NCI-H345 treated with DMSO at 0.1 percent for 48 hours (cell line): ENCODE results near the gene GPR17.

Source experiments
- DNase-seq: peaks from one replicate; lab custom pipeline; 2025; ENCODE audit not compliant: unreplicated experiment; lab: John Stamatoyannopoulos, UW

The GPR17 gene

DNA sequence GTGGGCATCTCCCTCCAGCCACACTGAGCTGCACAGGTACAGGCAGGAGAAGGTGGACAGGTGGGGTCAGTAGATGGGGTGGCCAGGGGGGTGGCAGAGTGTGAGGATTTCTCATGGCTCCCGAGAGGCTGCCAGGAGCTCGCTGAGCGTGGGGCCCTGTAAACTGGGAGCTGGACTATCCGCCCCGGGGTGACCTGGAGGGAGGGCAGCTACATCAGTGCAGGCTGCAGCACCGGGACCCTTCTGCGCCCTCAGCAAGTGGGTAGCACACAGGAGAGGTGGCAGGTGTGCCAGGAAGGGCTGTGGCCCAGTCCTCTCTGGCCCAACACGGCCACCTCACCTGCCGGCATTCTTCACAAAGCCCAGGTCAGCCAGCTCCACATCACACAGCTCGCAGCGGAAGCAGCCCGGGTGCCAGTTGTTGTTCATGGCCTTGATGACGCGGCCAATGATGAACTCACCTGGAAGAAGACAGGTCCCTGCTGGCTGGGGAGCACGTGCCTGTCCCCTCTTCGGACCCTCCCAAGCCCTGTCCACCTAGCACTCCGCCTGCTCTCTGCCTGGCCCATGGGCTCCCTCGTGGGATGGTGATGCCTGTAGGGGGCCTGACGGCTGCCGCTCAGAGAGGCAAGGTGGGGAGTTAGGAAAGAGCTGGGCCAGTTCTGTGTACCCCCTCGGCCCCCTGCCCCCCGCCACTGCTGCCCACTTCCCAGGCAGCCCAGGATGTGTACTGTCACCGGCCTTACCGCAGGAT lies 8.3 kb downstream of the GPR17 start:
- DNase-seq: no peak

DNA sequence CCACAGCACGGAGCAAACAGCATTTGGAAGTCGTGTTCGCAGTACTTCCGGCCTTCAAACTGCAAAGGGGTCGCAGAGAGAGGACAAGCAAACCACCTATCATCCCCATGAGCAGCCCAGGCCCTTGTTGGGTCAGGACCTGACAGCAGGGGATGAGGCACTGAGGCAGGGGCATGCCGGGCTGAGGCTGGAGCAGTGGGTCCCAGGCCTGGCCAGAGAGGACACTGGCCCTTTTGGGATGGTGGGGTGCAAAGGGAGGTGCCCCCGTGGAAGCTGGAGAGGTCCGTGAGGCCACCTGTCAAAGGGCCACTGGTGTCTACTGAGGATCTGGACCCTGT lies 8.9 kb downstream of the GPR17 start:
- no peak for DNase-seq

DNA sequence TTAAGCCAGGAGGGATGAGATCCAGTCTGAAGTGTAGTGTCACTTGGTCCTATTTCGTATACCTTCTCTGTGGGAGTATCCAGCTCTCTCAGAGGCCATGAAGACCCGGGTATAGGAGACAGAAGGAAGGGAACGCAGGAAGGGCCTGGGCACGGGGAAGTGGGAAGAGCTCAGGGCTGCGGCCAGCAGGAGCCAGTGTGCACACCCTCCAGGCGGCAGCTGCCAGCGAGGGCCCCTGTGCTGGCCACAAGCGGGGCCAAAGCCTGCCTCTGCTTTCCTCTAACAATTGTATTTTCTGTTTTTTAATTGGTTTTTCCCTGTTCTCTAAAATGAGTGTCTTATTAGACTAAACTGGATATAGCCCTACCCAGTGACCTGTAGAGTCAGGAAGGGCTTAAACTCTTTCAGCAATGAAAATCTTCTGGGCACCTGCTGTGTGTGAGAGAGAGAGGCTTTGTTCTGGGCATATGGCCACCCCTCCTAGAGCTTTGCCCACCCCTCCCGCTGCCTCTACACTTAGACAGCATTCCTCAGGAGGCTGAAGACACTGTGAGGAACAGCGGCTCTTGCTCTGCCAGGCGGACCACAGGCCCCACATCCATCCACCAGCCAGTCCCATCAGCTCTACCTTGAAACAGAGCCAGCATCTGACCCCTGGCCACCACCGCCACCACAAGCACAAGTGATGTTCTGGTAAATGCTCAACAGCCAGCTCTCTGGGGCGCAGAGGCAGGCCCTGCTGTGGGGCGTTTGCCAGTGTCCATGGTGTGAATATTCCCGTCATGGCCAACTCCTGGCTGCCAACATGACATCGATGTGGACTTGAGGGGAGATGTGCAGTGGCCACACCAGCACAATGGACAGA lies 9.5 kb downstream of the GPR17 start:
- DNase-seq: no peak

DNA sequence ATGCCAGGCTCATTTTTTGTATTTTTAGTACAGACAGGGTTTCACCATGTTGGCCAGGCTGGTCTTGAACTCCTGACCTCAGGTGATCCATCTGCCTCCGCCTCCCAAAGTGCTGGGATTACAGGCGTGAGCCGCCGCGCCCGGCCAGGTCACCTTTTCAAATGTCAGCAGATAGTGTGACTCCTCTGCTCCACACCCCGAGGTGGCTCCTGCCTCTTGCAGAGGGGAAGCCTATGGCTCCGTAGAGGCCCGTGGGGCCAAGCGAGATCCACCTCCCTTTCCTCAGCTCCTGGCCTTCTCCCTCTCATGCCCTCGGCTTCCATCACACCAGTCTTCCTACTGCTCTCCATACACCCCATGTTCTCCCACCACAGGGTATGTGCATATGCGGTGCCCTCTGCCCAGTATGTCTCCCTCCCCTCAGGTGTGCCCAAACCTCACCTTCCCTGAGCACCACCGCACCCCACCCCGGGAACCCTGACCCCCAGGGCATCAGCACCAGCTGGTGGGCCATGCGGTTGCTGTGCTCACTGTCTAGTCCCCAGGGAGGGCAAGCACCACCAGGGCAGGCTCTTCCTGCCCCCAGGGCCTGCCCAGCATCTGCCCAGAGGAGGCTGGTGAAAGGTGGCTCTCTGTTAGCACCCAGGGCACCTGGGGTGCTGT lies 10.7 kb downstream of the GPR17 start:
- DNase-seq: no peak

DNA sequence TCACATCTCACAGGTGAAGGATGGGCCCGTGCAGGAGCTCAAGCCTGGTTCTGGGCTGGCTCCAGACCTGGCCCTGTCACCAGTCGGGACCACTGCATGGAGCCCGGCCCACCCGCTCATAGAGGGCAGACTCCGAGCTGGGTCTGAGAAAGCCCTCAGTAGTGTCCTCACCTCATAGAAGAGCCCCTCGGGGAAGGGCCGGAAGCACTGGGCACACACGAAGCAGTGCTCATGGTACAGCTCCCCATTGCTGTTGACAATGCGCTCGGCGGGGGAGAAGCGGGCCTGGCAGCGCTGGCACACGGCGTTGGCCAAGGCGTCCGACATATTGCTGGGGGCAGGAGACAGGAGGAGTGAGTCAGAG lies 11.3 kb downstream of the GPR17 start:
- no peak for DNase-seq

DNA sequence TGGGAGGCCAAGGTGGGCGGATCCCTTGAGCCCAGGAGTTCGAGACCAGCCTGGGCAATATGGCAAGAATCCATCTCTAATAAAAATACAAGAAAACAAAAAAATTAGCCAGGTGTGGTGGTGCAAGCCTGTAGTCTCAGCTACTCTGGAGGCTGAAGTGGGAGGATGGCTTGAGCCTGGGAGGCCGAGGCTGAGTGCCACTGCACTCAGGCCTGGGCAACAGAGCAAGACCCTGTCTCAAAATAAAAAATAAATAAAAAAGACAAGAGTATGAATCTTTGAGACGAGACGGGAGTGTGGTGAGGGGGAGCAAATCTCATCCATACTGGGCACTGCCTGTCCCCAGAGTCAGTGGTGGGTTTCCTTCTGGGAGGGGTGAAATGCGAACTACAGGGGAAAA lies 12.2 kb downstream of the GPR17 start:
- DNase-seq: no peak

DNA sequence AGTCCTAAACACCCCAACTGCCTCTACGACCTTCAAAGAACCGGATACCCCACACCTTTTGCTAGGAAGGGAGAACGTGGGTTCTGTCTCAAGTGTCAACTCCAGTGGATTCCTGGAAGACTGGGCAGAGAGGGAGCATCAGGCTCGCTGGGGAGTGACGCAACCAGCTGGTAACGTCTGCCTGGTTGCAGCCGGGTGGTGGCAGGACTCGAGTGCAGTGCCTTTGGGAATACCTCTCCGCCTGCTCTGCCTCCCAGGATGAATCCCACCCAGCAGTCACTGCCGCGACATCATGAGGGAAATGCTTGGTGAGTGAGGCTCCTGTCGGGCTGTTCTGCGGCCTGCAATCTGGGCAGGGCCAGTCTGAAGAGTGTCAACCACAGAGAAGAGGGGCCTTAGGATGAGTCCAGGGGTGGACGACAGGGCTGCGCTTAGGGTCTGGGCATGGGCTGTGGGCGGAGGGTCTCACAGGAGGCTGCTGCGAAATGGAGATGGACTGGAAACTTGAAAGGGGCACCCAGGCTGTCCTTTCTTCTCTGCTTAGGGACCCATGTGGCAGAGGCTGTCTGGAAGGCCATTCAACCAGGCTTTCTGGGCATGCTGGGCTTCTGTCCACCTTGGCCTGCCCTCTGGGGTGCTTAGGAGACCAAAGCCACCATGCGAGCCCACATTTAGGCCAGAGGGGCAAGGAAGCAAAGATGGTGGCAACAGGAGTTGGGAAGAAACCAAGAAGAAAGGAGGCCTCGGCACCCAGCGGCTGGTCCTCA lies 12.9 kb downstream of the GPR17 start:
- DNase-seq: no peak

DNA sequence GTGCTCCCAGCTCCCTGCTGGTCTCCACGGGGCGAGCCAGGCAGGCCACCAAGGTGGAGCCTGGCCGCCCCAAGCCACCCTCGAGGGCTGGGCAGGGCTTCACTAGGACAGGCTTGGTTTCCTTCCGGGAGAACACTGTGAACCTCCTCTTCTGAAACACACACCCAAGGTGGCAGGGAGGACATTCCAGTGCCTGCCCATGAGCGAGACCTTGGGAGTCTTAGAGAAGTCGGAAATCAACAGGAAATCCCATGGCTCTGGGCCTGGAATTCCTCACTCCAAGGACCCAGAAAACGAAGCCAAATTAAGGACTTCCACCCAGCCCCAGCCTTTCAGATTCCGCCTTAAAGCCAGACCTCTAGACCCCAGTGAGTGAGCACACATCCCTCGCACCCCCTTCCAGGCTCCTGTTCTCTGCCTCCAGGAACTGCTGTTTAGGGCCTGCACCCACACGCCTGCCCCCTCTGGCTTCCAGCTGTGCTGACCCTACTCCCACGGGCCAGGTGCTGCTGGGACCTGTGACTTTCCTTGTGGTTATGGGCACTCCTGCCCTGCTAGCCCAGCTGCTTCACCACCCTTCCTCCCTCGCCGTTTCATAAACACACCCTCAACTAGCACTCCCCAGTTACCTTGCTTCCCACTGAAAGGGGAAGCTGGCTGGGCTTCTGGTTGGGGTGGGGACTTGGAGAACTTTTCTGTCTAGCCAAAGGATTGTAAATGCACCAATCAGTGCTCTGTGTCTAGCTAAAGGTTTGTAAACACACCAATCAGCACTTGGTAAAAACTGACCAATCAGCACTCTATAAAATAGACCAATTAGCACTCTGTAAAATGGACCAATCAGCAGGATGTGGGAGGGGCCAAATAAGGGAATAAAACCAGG lies 13.7 kb downstream of the GPR17 start:
- DNase-seq: no peak

DNA sequence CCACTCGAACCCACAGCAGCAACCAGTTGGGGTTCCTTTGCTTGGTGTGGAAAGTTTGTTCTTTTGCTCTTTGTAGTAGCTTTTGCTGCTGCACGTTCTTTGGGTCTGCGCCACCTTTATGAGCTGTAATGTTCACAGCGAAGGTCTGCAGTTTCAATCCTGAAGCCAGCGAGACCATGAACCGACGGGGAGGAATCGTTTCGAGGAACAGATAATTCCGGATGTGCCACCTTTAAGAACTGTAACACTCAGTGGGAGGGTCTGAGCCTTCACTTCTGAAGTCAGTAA lies 14.3 kb downstream of the GPR17 start:
- no peak for DNase-seq

DNA sequence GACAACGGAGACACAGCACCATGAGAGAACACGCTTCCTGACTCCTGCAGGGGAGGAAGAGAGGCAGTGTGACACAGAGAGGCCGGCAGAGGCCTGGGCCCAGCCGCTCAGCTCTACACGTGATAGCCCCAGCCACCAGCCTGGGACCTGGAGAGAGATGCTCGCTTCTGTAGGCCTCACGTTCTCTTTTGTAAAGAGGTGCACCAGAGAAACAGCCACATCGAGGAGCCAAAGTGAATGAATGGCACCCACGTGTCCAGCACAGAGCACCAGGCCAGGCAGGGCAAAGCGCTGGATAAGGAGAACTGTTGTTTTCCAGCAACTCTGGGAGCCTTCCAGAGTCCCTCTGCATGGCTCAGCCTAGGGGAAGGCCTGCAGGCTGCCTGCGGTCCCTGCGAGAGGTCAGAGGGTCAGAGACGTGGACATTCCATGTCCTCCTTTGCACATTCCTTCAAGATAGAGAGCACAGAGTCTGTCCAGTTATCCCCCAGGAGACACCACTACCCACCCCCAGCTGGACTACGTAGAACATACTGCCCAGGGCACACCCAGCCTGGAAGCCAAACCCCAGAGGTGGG lies 15.2 kb downstream of the GPR17 start:
- DNase-seq: no peak

DNA sequence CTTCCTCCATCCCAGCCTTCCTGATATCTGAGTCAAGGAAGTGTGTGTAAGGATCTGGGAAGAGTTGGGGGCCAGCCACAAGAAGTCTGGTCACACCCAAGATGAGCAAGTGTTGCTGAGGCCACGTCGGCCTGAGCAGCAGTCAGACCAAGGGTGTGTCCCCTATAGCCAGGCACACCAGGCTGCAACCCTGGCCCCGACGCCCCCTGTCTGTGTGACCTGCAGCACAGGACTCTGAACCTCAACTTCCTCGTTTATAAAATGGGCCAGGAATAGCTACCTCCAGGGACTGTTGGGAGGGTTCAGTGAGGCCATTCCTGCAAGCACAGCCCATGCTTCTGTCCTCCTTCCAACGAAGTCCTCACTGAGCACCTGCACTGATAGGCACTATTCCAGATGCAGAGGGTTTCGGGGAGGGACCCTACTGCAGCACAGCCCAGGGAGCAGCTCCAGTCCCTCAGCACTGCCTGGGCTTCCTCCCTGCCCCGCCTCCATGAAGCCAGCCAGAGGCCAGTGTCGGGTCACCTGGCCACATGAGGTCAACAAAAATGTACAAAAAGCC lies 16.1 kb downstream of the GPR17 start:
- DNase-seq: no peak

DNA sequence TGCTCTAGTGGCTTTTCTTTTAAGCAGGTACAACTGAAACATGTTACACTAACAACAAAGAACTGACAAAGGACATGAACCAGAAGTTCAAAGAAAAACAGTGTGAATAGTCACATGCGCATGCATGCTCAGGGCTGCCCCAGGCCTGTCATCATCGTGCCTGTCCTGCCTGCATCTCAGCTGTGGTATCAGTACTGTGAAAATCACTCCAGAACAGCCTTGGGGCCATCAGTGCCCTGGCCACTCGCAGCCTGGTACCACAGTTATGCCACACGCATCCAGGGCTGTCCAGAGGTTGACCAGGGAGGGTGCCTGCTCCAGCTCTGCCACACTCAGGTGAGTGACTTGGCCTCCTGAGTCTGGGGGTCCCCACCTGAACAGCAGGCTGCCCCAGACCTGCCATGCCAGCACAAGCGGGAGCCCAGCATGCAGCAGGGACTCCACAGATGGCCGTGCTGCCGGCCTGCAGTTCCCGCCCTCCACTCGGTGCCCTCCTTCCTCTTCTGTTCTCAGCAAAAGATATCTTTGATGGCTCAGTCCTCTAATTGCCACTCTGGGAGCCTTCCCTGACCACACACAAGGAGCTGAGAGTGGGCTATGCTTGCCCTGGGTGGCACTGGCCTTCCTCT lies 17.1 kb downstream of the GPR17 start:
- no peak for DNase-seq

DNA sequence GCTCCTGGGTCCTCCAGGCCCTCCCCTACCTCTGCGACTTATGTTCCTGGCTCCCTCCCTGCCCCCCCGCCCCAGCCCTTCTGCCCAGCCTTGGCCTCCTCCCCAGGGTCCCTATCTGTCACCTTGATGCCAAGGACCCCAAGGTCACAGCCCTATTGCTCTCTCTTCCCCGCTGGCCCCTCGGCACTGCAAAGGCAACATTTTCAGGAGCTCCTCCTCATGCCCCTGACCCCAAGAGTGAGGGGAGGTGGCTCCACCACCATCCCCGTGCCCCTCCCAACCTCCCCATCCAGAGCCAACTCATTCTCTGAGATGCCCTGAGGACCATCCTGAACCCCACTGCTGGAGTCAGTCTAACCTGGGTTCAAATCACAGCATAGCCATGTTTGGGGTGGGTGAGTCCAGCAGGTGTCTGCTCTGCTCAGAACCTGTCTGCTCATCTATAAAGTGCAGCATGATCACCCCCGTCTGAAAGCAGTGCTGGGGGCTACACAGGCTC lies 17.7 kb downstream of the GPR17 start:
- no peak for DNase-seq

DNA sequence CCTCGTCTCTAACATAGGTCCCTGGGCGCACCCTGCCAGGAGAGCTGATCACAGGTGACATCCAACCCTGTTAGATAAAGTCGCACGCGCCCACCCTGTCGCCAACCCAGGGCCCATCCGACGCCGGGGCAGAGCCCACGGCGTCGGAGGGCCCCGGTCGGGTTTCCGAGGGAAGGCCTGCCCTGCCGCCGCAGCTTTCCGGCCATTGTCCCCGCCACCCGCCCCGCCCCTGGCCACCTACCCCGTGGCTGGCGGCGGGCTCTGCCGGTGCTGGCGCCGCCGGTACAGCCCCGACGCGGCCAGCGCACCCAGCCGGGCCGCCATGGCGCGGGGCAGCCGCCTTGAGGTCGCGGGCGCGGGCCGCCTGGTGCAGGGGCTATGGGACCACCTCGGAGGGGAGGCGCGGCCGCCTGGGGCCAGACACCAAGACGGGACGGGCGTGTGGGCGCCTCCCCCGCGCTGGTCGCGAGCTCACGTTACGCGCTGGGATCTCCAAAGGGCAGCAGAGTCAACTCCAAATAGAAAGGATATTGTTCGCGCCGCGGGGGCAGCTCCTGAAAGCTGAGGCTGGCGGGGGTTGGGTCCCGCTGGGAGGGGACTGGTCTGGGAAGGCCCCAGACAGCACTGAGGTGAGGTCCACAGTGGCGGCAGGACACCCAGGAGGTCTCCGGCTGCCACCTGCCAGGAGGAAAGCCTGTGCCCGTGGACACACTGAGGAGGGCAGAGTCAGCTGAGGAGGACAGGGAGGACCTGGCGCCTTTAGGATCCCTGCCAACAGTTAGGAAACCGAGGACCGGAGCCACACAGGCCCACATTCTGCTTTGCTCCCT lies 18.3 kb downstream of the GPR17 start:
- DNase-seq: no peak

DNA sequence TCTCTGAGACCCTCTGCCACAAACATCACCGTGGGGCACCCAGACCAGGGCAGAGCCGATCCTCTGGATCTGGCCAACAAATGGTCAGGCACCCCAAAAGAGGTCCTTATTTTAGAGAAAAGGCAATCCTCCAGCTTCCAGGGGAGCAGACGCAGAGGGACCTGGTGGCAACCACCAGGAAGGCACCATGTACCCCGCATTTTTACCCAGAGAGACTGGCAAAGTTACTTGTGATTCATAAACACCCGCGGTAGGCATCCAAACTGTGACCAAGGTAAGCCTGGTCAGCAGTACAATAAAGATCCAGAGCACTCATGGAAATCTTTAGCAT lies 18.9 kb downstream of the GPR17 start:
- no peak for DNase-seq

DNA sequence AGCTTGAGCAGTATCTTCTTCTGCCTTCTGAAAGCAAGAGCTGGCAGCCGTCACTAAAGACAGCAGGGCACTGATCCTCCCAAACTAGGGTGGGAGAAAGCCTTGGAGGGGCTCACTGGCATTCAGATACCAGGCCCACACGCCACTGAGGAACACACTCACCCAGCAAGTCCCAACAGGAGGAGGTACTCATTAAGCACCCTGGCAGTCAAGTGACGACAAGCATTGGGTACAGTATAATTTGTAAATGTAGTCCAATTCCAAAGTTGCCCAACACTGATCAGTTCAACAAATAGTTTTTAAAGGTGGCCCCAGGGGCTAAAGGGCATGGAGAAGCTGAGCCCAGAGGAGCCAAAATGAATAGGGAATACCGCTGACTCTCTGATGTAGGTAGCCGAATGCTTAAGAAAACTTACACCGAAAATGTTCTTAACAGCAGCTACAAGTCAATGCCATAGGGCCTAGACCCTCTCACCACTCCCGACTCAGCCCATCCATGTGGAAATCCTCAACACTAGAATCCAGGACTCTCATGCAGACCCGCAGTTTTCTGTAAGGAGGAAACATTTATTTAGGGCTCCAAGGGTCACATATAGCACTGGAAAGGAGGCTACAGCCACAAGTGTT lies 19.4 kb downstream of the GPR17 start:
- DNase-seq: no peak

DNA sequence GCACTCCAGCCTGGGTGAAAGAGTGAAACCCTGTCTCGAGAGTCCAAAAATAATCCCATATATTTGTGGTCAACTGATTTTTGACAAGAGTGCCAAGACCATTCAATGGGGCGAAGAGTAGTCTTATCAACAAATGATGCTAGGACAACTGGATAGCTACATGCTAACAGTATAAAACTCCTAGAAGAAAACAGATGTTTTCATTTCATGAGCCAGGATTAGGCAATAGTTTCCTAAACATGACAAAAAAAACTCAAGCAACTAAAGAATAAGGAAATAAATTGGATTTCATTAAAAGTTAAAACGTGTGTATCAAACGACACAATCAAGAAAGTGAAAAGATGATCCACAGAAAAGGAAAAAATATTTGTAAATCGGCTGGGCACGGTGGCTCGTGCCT lies 23.1 kb downstream of the GPR17 start:
- no peak for DNase-seq
